Measurements from ENCODE around the gene GABRE. TPM values are rescaled to one million over a fixed set of nuclear protein-coding genes. Genes with fewer than 3 reads are reported as not detected.

GABRE gene
- polyA plus RNA-seq, 2 of the 4 experiments (the other 2 are of a cell fraction), result 60.7 to 92.4 TPM

DNA sequence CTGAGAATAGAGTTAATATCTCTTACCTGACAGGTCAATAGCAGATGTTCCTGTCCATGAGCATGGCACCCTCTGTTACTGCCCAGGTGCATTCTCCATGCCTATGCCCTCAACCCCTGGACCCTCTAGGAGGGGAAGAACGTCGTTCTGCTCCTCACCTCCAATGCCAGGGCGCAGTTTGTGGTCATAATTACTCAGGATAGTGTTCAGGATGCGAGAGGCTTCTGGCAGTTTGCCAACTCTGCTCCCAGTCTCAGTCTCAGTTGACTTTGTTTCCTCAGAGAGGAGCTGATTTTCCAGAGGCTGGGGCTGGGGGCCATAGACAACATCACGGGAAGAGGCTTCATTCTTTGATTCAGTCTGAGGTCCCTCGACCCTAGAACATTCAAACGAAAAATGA is 4.4 kb downstream of the GABRE start:
- H3K9me3 ChIP-seq, result no peaks in the 10 kb centered on the region
- DNase-seq (ENCODE audit: low read depth in 1 of 2, low spot score in 1 of 2) (no peak), ATAC-seq (no peak), FAIRE-seq (no peak)
- TF ChIP-seq PHF8 (IDR thresholded peaks at IDR 0.05; ENCODE audit: borderline replicate concordance, low read depth) (no peak), TP53 (CRISPR knock-in tag; IDR thresholded peaks at IDR 0.05) (no peak), EHMT2 (IDR thresholded peaks at IDR 0.05; ENCODE audit: low read depth) (no peak), POLR2A (IDR thresholded peaks at IDR 0.05; ENCODE audit: low read length) (no peak), CEBPB (IDR thresholded peaks at IDR 0.05) (no peak), SMC3 (IDR thresholded peaks at IDR 0.05) (no peak)
- TF ChIP-seq, protein P1, sequence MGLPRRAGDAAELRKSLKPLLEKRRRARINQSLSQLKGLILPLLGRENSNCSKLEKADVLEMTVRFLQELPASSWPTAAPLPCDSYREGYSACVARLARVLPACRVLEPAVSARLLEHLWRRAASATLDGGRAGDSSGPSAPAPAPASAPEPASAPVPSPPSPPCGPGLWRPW (IDR thresholded peaks at IDR 0.05), result no peak
- ChIA-PET CTCF (no interaction called here), POLR2A (no interaction called here)
- WGBS (ENCODE audit: missing lambda C conversion rate), result 40% methylated on average over 6 of the region's 7 CpGs
- peak overlapping the region; percentile 98 for H3K4me2 ChIP-seq
- peak overlapping the region; percentile 76; the same call in 2 of the 3 replicates for H3K4me3 ChIP-seq
- H3K27ac ChIP-seq, result peak overlapping the region; percentile 96 to 97
- peaks cover 35% of the 10 kb centered on the region for H3K4me1 ChIP-seq

DNA sequence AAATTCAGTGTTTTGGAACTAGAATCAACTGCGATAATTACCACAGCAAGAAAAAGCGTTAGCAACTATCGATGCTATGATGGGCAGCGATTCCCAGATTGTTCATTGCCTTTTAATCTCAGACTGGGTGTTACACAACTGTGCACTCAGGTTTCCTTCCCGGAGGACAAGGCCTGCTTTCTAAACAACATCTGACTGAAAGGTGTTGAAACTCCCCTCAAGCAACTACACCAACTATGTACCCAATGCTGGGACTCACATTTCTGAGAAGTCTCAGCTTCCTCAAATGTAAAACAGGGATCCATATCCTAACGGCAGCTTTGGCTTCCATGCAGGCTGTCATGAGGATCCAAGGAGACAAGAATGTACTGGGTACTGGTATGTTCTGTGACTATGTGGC is 8.2 kb downstream of the GABRE start:
- Histone ChIP-seq H3K4me2 (no peak overlapping the region), H3K4me3 (no peak overlapping the region), H3K27ac (0 out of 6 replicates have a peak overlapping the region, but pooled peaks of 1 of the 2 experiments have one; percentile 24), H3K4me1 (peaks cover 31% of the 10 kb centered on the region), H3K9me3 (no peaks in the 10 kb centered on the region)
- FAIRE-seq, result no peak
- DNase-seq (ENCODE audit: low read depth in 1 of 2, low spot score in 1 of 2), result no peak
- ChIA-PET CTCF (interaction anchor here (1.6 kb wide), 1 partner anchor 213 kb away, joined by 6 read pairs; no protein-coding TSS in a partner anchor), POLR2A (interaction anchor here (0.5 to 1.3 kb wide), 2 partner anchors 95 to 563 kb away, joined by 4 read pairs; no protein-coding TSS in a partner anchor)
- TF ChIP-seq ZC3H11A (IDR thresholded peaks at IDR 0.05), result no peak
- no peak for TF ChIP-seq RARB (CRISPR knock-in tag; IDR thresholded peaks at IDR 0.05)
- TF ChIP-seq KDM1A (IDR thresholded peaks at IDR 0.05; ENCODE audit: low read depth), result no peak
- TF ChIP-seq FOSL2 (IDR thresholded peaks at IDR 0.05), result no peak
- no peak for TF ChIP-seq FOSL2 (CRISPR knock-in tag; IDR thresholded peaks at IDR 0.05)
- no peak for TF ChIP-seq ESRRA (IDR thresholded peaks at IDR 0.05; ENCODE audit: borderline replicate concordance, low read length)
- no peak for TF ChIP-seq HOXB5 (CRISPR knock-in tag; IDR thresholded peaks at IDR 0.05)
- TF ChIP-seq KDM5A (IDR thresholded peaks at IDR 0.05), result no peak
- TF ChIP-seq HEYL (CRISPR knock-in tag; IDR thresholded peaks at IDR 0.05), result no peak
- TF ChIP-seq CHD4 (IDR thresholded peaks at IDR 0.05; ENCODE audit: borderline replicate concordance), result no peak
- TF ChIP-seq MYC (IDR thresholded peaks at IDR 0.05; ENCODE audit: borderline replicate concordance, low read length), result no peak
- TF ChIP-seq CEBPB (IDR thresholded peaks at IDR 0.05), result no peak
- TF ChIP-seq TP53 (CRISPR knock-in tag; IDR thresholded peaks at IDR 0.05), result no peak
- TF ChIP-seq JUNB (IDR thresholded peaks at IDR 0.05), result no peak
- TF ChIP-seq HOXB13 (CRISPR knock-in tag; IDR thresholded peaks at IDR 0.05; ENCODE audit: low read depth), result no peak
- no peak for ATAC-seq
- WGBS (ENCODE audit: missing lambda C conversion rate), result 72% methylated on average over 6 of the region's 6 CpGs

DNA sequence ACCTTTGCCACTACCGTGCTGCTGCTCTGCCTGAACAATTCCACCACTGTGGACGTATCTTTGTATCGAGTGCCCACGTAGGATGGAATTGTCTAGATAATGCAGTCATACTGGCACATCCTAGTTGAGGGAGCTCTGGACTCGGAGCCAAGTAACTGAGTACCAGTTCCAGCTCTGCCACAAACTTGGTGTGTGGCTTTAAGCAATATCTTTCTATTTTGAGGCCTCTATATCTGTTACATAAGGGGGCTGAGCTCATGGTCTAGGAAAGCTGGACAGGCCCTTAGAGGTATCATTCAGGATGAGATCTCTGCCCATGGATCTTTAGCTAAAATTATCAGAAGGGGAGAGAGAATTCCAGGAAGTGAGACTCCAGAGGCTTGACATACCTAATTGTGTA is 12.4 kb downstream of the GABRE start:
- POLR2A ChIA-PET, result interaction anchor here (1.0 kb wide), 1 partner anchor 136 kb away, joined by 3 read pairs; no protein-coding TSS in a partner anchor
- WGBS (ENCODE audit: missing lambda C conversion rate), result 73% methylated on average over 2 of the region's 5 CpGs
- no peak for ATAC-seq

More for the DNA sequence above, 12.4 kb downstream of the GABRE start:
- TF ChIP-seq, protein P2, sequence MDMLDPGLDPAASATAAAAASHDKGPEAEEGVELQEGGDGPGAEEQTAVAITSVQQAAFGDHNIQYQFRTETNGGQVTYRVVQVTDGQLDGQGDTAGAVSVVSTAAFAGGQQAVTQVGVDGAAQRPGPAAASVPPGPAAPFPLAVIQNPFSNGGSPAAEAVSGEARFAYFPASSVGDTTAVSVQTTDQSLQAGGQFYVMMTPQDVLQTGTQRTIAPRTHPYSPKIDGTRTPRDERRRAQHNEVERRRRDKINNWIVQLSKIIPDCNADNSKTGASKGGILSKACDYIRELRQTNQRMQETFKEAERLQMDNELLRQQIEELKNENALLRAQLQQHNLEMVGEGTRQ (IDR thresholded peaks at IDR 0.05), result no peak
- TF ChIP-seq GATA3 (IDR thresholded peaks at IDR 0.05; ENCODE audit: borderline replicate concordance) (no peak), RAD21 (conservative IDR thresholded peaks at IDR 0.05 in 1 of 2, IDR thresholded peaks at IDR 0.05 in 1 of 2) (no peak), HOXB5 (CRISPR knock-in tag; IDR thresholded peaks at IDR 0.05) (no peak), RCOR1 (IDR thresholded peaks at IDR 0.05; ENCODE audit: low read depth, low read length) (no peak), FOSB (CRISPR knock-in tag; IDR thresholded peaks at IDR 0.05) (no peak), ZSCAN20 (CRISPR knock-in tag; IDR thresholded peaks at IDR 0.05) (no peak), KDM5A (IDR thresholded peaks at IDR 0.05) (no peak), RNF2 (IDR thresholded peaks at IDR 0.05; ENCODE audit: borderline replicate concordance, low read depth) (no peak), RFX5 (IDR thresholded peaks at IDR 0.05) (no peak), EP300 (IDR thresholded peaks at IDR 0.05) (no peak)
- TF ChIP-seq, protein P3, sequence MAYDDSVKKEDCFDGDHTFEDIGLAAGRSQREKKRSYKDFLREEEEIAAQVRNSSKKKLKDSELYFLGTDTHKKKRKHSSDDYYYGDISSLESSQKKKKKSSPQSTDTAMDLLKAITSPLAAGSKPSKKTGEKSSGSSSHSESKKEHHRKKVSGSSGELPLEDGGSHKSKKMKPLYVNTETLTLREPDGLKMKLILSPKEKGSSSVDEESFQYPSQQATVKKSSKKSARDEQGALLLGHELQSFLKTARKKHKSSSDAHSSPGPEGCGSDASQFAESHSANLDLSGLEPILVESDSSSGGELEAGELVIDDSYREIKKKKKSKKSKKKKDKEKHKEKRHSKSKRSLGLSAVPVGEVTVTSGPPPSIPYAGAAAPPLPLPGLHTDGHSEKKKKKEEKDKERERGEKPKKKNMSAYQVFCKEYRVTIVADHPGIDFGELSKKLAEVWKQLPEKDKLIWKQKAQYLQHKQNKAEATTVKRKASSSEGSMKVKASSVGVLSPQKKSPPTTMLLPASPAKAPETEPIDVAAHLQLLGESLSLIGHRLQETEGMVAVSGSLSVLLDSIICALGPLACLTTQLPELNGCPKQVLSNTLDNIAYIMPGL (CRISPR knock-in tag; IDR thresholded peaks at IDR 0.05; ENCODE audit: borderline replicate concordance), result no peak
- TF ChIP-seq, protein P1 (IDR thresholded peaks at IDR 0.05), result no peak
- DNase-seq (ENCODE audit: low read depth in 1 of 2, low spot score in 1 of 2) (no peak), FAIRE-seq (no peak)
- no peak overlapping the region for H3K4me3 ChIP-seq
- H3K4me1 ChIP-seq, result peaks cover 8% of the 10 kb centered on the region; the same call in 2 of the 3 replicates
- H3K27ac ChIP-seq, result no peak overlapping the region
- CTCF ChIA-PET, result no interaction called here
- H3K9me3 ChIP-seq, result no peaks in the 10 kb centered on the region
- H3K4me2 ChIP-seq, result no peak overlapping the region
